ENCODE results near the gene DNAJB6. TPM values are rescaled to one million over a fixed set of nuclear protein-coding genes. Genes with fewer than 3 reads are reported as not detected.

DNAJB6 gene
- total RNA-seq, 4 donors from 2014 or later, result 179 to 254 (median 212) TPM

DNA sequence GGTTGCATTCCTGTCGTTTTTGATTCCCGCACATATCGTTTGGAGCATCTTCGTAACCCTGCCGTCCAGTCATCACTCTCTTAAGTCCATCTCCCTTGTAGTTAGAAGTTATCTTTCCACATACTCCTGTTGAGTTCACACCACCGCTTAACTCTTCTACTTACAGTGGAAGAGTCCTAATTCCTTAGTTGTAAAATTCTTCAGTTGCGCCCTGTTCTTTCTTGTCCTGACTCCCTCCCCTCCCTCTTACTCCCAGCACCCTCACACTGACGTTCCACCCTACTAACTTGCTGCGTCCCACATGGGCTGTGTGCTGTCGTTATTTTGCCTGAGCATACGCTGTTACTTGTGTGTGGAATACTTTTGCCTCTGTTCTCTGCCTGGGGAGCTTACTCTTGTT is 11.7 kb downstream of the DNAJB6 start:
- DNase-seq (ENCODE audit: low spot score in 2 of 2), result no peak
- TF ChIP-seq POLR2A (IDR thresholded peaks at IDR 0.05), result no peak
- TF ChIP-seq, protein P1, sequence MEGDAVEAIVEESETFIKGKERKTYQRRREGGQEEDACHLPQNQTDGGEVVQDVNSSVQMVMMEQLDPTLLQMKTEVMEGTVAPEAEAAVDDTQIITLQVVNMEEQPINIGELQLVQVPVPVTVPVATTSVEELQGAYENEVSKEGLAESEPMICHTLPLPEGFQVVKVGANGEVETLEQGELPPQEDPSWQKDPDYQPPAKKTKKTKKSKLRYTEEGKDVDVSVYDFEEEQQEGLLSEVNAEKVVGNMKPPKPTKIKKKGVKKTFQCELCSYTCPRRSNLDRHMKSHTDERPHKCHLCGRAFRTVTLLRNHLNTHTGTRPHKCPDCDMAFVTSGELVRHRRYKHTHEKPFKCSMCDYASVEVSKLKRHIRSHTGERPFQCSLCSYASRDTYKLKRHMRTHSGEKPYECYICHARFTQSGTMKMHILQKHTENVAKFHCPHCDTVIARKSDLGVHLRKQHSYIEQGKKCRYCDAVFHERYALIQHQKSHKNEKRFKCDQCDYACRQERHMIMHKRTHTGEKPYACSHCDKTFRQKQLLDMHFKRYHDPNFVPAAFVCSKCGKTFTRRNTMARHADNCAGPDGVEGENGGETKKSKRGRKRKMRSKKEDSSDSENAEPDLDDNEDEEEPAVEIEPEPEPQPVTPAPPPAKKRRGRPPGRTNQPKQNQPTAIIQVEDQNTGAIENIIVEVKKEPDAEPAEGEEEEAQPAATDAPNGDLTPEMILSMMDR (IDR thresholded peaks at IDR 0.05), result no peak
- intact Hi-C loops (cut with DNase I; ENCODE audit: low total_unique reads), result no loop called here
- WGBS, 2 donors, result 81 to 83% methylated on average over 11 of the region's 11 CpGs
- no peak overlapping the region for H3K4me3 ChIP-seq (ENCODE audit: low read depth, poor library complexity, severe bottlenecking)

DNA sequence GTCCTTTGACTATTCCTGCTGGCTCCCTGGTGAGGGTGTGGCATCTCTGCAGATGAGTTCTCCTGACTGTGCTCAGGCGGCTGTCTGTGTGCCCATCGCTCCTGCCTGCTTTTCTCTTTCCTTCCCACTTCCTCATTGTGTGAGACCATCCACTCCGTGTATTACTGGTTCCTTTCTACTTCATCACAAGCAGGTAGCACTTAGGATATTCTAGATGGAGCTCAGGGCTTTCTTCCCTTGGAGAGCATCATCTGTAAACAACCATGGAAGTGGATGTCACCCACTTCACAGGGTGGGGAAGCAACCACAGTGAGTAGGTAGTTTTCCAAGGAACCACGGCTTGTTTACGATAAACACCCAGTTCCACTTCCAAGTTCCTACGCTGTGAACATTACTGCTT is 15.7 kb downstream of the DNAJB6 start:
- WGBS, 2 donors, result 48 to 53% methylated on average over 6 of the region's 6 CpGs
- intact Hi-C loops (cut with DNase I; ENCODE audit: low total_unique reads), result no loop called here
- H3K4me3 ChIP-seq (ENCODE audit: low read depth, poor library complexity, severe bottlenecking), result no peak overlapping the region
- no peak for DNase-seq (ENCODE audit: low spot score in 2 of 2)
- no peak for TF ChIP-seq POLR2A (IDR thresholded peaks at IDR 0.05)

DNA sequence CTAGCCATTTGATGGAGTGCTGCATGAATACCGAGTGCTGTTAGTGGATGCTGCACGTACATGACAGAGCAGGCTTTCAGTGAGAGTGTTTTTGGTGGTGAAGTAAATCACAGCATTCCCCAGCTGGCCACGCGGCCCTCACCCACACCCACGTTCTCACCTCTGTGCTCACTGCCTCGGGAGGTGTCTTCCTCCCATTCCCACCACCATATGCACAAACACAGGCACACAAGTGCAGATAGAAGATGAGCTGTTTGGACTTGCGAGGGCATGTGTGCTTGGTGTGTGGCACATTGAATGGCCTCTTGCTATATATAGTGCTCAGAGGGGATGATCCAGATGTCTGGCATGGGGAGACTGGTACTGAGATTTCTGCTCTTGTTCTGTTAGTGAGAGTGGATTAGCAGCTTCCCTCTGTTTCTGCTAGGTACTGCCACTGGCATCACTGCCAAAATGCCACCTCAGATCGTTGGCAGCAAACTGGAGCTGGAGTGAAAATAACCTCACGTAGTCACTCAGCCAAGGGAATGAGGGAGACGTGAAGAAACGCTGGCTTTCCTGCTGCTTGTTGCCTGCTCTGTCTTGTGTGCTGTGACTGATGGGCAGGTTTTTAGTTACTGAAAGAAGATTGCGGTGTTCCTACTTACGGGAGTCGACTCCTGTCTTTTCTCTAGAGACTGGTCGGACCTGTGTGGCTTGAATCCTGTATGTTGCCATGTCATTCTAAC is 19.1 kb downstream of the DNAJB6 start:
- DNase-seq (ENCODE audit: low spot score in 2 of 2), result peak; percentile 64 to 77
- WGBS, 2 donors, result 29 to 33% methylated on average over 15 of the region's 15 CpGs
- intact Hi-C loops (cut with DNase I; ENCODE audit: low total_unique reads), result no loop called here
- TF ChIP-seq, protein P1 (IDR thresholded peaks at IDR 0.05), result no peak
- no peak for TF ChIP-seq POLR2A (IDR thresholded peaks at IDR 0.05)
- H3K4me3 ChIP-seq (ENCODE audit: low read depth, poor library complexity, severe bottlenecking), result no peak overlapping the region

DNA sequence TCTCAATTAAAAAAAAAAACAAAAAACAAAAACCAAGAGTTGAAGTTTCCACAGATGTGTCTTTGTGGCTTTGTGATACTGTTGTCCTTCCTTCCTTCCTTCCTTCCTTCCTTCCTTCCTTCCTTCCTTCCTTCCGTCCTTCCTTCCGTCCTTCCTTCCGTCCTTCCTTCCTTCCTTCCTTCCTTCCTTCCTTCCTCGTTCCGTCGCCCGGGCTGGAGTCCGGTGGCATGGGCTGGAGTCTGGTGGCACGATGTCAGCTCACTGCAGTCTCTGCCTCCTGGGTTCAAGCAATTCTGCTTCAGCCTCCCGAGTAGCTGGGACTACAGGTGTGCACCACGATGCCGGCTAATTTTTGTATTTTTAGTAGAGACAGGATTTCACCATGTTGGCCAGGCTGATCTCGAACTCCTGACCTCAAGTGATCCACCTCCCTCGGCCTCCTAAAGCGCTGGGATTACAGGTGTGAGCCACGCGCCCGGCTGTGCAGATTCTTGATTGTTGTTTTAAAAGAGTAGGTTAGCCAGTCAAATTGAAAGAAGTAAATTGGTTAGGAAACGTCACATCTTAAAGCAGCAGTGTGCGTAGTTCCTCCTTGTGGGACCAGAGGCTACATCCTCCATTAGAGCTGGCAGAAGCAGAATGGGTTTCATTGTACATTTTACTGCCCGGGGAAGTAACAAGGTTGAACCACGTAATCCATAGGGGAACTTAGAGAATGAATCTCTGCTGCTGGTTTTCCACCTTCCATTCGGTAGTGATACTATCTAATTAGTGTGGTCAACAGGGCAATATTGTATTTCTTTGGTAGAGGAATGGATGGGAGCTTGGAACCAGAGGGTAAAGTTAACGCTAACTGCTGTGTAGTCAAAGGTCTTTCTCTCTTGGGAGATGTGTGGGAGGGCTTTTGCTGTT is 20.6 kb downstream of the DNAJB6 start:
- TF ChIP-seq POLR2A (IDR thresholded peaks at IDR 0.05), result no peak
- TF ChIP-seq, protein P1 (IDR thresholded peaks at IDR 0.05), result no peak
- H3K4me3 ChIP-seq (ENCODE audit: low read depth, poor library complexity, severe bottlenecking), result no peak overlapping the region
- WGBS, 2 donors, result 75 to 78% methylated on average over 21 of the region's 24 CpGs
- DNase-seq (ENCODE audit: low spot score in 2 of 2), result no peak
- intact Hi-C loops (cut with DNase I; ENCODE audit: low total_unique reads), result no loop called here

DNA sequence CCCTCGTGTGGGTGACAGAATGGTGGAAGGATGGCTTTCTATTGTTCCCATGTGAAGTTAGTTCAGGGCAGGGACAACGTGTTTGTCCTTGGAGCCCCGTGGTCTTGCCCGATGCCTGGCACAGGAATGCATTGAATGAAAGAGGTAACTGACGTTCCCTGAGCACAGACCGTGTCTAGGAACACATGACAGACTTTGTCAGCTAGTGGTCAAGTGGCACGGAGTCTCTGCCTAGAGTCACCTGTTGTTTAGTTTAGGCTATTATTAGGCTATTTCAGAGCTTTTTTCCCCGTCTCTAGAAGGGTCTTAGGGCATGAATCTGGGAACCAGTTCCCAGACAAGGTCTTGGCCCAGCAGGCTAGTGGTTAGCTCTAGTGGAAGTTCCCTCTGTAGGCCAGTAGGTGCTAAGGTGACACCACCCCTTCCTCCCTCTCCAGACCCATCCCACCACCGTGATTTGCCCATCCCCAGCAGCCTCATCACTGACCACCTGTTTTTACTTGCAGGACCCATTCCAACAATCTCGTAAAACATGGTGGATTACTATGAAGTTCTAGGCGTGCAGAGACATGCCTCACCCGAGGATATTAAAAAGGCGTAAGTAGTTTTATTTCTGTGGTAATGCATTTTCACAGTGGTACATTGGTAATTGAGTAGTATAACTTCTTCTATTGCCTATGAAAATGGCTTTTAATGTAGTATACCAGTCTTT is 21.4 kb downstream of the DNAJB6 start:
- intact Hi-C loops (cut with DNase I; ENCODE audit: low total_unique reads), result no loop called here
- TF ChIP-seq POLR2A (IDR thresholded peaks at IDR 0.05), result no peak
- TF ChIP-seq, protein P1 (IDR thresholded peaks at IDR 0.05), result no peak
- 70 to 76% methylated on average over 13 of the region's 13 CpGs for WGBS, 2 donors
- H3K4me3 ChIP-seq (ENCODE audit: low read depth, poor library complexity, severe bottlenecking), result no peak overlapping the region
- peak in 1 of 2 donors; percentile 26 for DNase-seq (ENCODE audit: low spot score in 2 of 2)

DNA sequence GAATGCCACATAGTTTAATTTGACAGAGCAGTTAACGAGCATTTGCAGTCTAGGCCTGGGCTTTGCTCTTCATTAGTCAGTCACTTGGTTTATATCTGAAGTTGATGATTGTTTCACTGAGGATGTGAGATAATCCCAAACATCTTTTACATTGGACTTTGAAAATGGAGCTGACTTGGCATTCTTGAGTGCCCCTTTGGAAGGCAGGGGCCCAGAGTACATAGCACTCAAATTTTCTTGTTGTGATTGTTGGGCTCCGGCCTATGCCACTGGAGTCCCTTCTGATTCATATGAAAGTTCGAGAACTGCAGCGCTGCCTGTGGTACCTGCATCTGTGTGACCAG is 21.9 kb downstream of the DNAJB6 start:
- WGBS, 2 donors, result 62 to 66% methylated on average over 4 of the region's 4 CpGs
- TF ChIP-seq, protein P1 (IDR thresholded peaks at IDR 0.05), result no peak
- no peak overlapping the region for H3K4me3 ChIP-seq (ENCODE audit: low read depth, poor library complexity, severe bottlenecking)
- intact Hi-C loops (cut with DNase I; ENCODE audit: low total_unique reads), result no loop called here
- peak in 1 of 2 donors; percentile 23 for DNase-seq (ENCODE audit: low spot score in 2 of 2)

Measured in lower leg skin (tissue), 4 donors.